GM13977 (cell line): ENCODE data around the gene RAB6B.

Experiments
- DNase-seq: peaks from one replicate; pipeline ENCODE4 v3.0.0; 2012; ENCODE audit warnings: low spot score
- CTCF ChIP-seq: IDR thresholded peaks from 2 replicates; pipeline ENCODE4 v1.5.1; 2012; ENCODE audit warnings: mild to moderate bottlenecking, control low read depth; ENCODE audit not compliant: insufficient read depth; ENCODE audit errors: extremely low read depth, missing control alignments
- in situ Hi-C: fragments of 300-500 bp; cut with MboI; formaldehyde crosslinking; loops from one replicate; pipeline ENCODE4 v1.12.0; 2022; ENCODE audit warnings: low sequenced_read_pairs, low pct_unique_long_range_greater_than_20kb, mixed read lengths, inconsistent platforms; ENCODE audit not compliant: unreplicated experiment

RAB6B gene

GRCh38 chr3:133825969-133826727 lies 69.5 kb downstream of the RAB6B start:
- no peak for DNase-seq
- in situ Hi-C loops, result loop anchor here (10.0 kb wide), 1 partner anchor 99 kb away; no protein-coding TSS in a partner anchor
- TF ChIP-seq CTCF, result no peak

GRCh38 chr3:133824961-133825485 lies 70.7 kb downstream of the RAB6B start:
- no peak for TF ChIP-seq CTCF
- in situ Hi-C loops, result loop anchor here (10.0 kb wide), 1 partner anchor 100 kb away; no protein-coding TSS in a partner anchor

GRCh38 chr3:133821767-133822638 lies 73.7 kb downstream of the RAB6B start:
- no peak for TF ChIP-seq CTCF
- DNase-seq, result no peak
- in situ Hi-C loops, result loop anchor here (10.0 kb wide), 1 partner anchor 103 kb away; no protein-coding TSS in a partner anchor

More at GRCh38 chr3:133824961-133825485, 70.7 kb downstream of the RAB6B start:
- DNase-seq, result no peak

- TF ChIP-seq CTCF, result no peak
- in situ Hi-C loops, result loop anchor here (10.0 kb wide), 1 partner anchor 104 kb away; no protein-coding TSS in a partner anchor
- DNase-seq, result no peak
These were observed 74.6 kb downstream of the RAB6B start for GRCh38 chr3:133820889-133821675.

- in situ Hi-C loops, result loop anchor here (10.0 kb wide), 1 partner anchor 105 kb away; no protein-coding TSS in a partner anchor
- DNase-seq, result no peak
- TF ChIP-seq CTCF, result no peak
These were observed 75.6 kb downstream of the RAB6B start for GRCh38 chr3:133820129-133820528.
